ENCODE data around the gene RPS6KB1. TPM values are rescaled to one million over a fixed set of nuclear protein-coding genes. Genes with fewer than 3 reads are reported as not detected.

Gene RPS6KB1
- total and polyA plus RNA-seq, 2 donors (not counting 1 experiment from before 2014, with no cell fraction given): 15.6 to 69.7 TPM

GRCh38 chr17:59856859-59857794, 35.8 kb upstream of the RPS6KB1 start:
- no peak overlapping the region for H3K9ac ChIP-seq (ENCODE audit: low read length)
- no peak overlapping the region for H3K27ac ChIP-seq (ENCODE audit: low read length in 2 of 2)
- no peak for TF ChIP-seq EZH2 (IDR thresholded peaks at IDR 0.05; ENCODE audit: borderline replicate concordance, insufficient read depth, low read depth, low read length, poor library complexity, severe bottlenecking)
- TF ChIP-seq, protein P1, sequence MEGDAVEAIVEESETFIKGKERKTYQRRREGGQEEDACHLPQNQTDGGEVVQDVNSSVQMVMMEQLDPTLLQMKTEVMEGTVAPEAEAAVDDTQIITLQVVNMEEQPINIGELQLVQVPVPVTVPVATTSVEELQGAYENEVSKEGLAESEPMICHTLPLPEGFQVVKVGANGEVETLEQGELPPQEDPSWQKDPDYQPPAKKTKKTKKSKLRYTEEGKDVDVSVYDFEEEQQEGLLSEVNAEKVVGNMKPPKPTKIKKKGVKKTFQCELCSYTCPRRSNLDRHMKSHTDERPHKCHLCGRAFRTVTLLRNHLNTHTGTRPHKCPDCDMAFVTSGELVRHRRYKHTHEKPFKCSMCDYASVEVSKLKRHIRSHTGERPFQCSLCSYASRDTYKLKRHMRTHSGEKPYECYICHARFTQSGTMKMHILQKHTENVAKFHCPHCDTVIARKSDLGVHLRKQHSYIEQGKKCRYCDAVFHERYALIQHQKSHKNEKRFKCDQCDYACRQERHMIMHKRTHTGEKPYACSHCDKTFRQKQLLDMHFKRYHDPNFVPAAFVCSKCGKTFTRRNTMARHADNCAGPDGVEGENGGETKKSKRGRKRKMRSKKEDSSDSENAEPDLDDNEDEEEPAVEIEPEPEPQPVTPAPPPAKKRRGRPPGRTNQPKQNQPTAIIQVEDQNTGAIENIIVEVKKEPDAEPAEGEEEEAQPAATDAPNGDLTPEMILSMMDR (IDR thresholded peaks at IDR 0.05): no peak
- ATAC-seq (ENCODE audit: low read depth): no peak
- ChIA-PET CTCF (interaction anchor here (0.7 to 3.1 kb wide), 6 partner anchors 11 to 98 kb away, joined by 3 to 9 read pairs (median 4); no protein-coding TSS in a partner anchor), POLR2A (no interaction called here)
- no peak for DNase-seq
- H3K4me3 ChIP-seq (ENCODE audit: control extremely low read depth in 1 of 5, extremely low read depth in 1 of 5, insufficient read depth in 1 of 5, low read depth in 2 of 5, low read length in 4 of 5): no peak overlapping the region
- peaks cover 0 to 5% of the 10 kb centered on the region in 2 donors for H3K4me1 ChIP-seq (ENCODE audit: control insufficient read depth in 2 of 2, insufficient read depth in 2 of 2, low read length in 2 of 2)
- H3K4me3 Mint-ChIP-seq: no peak overlapping the region
- no peaks in the 10 kb centered on the region for H3K9me3 Mint-ChIP-seq (ENCODE audit: insufficient read depth)
- no peaks in the 10 kb centered on the region for H3K27me3 ChIP-seq (replicated peaks in 1 of 4; ENCODE audit: control extremely low read depth in 1 of 4, control insufficient read depth in 3 of 4, insufficient read depth in 4 of 4, low read length in 3 of 4)
- H3K4me2 ChIP-seq (replicated peaks; ENCODE audit: low read depth, low read length, poor library complexity, severe bottlenecking): no peak overlapping the region
- H3K79me2 ChIP-seq (ENCODE audit: control insufficient read depth, insufficient read depth, low read length): no peaks in the 10 kb centered on the region
- peaks cover 2 to 8% of the 10 kb centered on the region in 2 experiments for H3K36me3 ChIP-seq (replicated peaks in 1 of 2; ENCODE audit: control extremely low read depth in 1 of 2, control insufficient read depth in 1 of 2, extremely low read depth in 1 of 2, insufficient read depth in 2 of 2, low read length in 1 of 2)
- 96% methylated on average over 3 of the region's 3 CpGs for WGBS (ENCODE audit: insufficient coverage)
- no peaks in the 10 kb centered on the region for H3K27me3 Mint-ChIP-seq
- intact Hi-C loops (cut with micrococcal nuclease): no loop called here
- no peak overlapping the region for H2AFZ ChIP-seq (ENCODE audit: insufficient read depth, low read depth, low read length, poor library complexity, severe bottlenecking)
- peaks cover 7% of the 10 kb centered on the region for H3K4me1 Mint-ChIP-seq
- no peak overlapping the region for H3K27ac Mint-ChIP-seq
- H3K9me3 ChIP-seq (ENCODE audit: control extremely low read depth in 1 of 3, control insufficient read depth in 2 of 3, insufficient read depth in 1 of 3, low read length in 2 of 3): no peaks in the 10 kb centered on the region
- H4K20me1 ChIP-seq (ENCODE audit: control insufficient read depth, insufficient read depth, low read length, poor library complexity, severe bottlenecking): no peaks in the 10 kb centered on the region

Data from B cell (primary cell).